ENCODE data around the gene NT5DC1.

DNA sequence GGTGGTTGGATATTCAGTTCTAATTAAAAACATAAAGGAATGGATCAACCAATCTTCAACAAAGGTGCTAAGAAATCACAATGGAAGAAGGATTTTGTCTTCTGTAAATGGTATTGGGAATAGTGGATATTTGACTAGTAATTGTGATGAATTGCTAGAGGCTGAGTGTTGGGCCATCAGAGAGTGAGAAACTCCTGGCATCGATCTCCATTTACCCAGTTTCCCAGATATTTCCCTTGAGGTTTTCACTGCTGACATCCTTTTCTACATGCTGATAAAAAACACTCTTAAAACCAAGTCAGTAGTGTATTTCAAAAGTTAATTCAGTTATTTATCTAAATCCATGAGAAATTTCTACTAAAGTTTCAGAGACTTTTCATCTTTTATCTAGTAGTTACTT, 65.7 kb downstream of the NT5DC1 start:
- TF ChIP-seq POLR2A (IDR thresholded peaks at IDR 0.05) (no peak), POLR2AphosphoS5 (IDR thresholded peaks at IDR 0.05) (no peak)
